GM13977 (cell line): ENCODE results near the gene CDC5L.

Source experiments
- DNase-seq: peaks from one replicate; pipeline ENCODE4 v3.0.0; 2012; ENCODE audit warnings: low spot score
- CTCF ChIP-seq: IDR thresholded peaks from 2 replicates; pipeline ENCODE4 v1.5.1; 2012; ENCODE audit warnings: mild to moderate bottlenecking, control low read depth; ENCODE audit not compliant: insufficient read depth; ENCODE audit errors: extremely low read depth, missing control alignments
- in situ Hi-C: fragments of 300-500 bp; cut with MboI; formaldehyde crosslinking; loops from one replicate; pipeline ENCODE4 v1.12.0; 2022; ENCODE audit warnings: low sequenced_read_pairs, low pct_unique_long_range_greater_than_20kb, mixed read lengths, inconsistent platforms; ENCODE audit not compliant: unreplicated experiment

CDC5L gene

DNA sequence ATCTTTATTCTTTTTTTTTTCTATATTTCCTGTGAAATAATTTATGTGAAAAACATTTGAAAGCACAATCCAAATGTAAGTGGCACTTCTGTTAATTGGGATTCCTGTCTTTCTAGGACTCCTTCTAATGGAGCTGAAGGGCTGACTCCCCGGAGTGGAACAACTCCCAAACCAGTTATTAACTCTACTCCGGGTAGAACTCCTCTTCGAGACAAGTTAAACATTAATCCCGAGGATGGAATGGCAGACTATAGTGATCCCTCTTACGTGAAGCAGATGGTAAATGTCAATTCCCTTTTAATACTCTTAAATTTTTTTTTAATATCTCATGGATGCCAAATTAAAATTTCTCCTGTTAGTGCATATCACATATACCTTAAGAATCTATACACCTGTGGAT lies 35.0 kb downstream of the CDC5L start:
- no peak for DNase-seq
- in situ Hi-C loops: no loop called here
- no peak for TF ChIP-seq CTCF

DNA sequence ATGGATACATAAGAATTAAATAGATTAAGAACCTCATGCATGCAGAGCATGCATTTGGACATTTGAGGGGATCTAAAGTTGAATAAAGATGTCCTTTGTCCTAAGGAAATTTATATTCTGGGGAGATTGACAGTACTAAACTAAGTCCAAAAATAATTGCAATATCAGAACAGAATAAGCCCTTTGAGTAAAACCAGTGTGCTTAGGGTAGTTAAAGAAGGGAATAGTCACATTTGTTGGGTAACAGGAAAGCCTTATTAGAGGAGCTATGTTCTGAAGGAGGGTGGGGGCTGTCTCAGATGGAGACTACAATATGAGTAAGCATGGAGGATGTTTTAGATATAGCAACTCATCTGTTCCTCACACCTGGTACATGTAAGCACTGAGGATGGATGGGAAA lies 35.8 kb downstream of the CDC5L start:
- no peak for DNase-seq
- no peak for TF ChIP-seq CTCF
- in situ Hi-C loops: no loop called here

- in situ Hi-C loops: no loop called here
- DNase-seq: no peak
- no peak for TF ChIP-seq CTCF
These were observed 38.4 kb downstream of the CDC5L start for GRCh38 chr6:44425951-44426350.

- in situ Hi-C loops: no loop called here
- TF ChIP-seq CTCF: no peak
- DNase-seq: no peak
These were observed 41.2 kb downstream of the CDC5L start for GRCh38 chr6:44428682-44429081.

DNA sequence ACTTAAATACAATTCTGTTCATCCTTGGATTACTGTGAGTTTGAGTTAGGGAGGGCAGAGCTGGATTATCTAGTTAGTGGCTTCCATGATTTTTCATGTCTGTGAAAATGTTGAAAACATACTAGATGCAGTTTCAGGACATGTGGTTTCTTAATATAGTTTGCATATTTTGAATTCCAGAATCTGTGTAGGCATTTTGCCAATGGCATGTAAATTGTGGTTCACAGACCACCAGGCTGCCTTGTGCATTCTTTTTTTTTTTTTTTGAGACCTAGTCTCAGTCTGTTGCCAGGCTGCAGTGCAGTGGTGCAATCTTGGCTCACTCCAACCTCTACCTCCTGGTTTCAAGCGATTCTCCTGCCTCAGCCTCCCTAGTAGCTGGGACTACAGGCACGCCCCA lies 42.8 kb downstream of the CDC5L start:
- in situ Hi-C loops: no loop called here
- no peak for TF ChIP-seq CTCF
- DNase-seq: no peak

GRCh38 chr6:44431118-44431725 lies 43.7 kb downstream of the CDC5L start:
- TF ChIP-seq CTCF: peak; percentile 72
- peak; percentile 20 for DNase-seq
- in situ Hi-C loops: no loop called here

GRCh38 chr6:44432227-44432626 lies 44.7 kb downstream of the CDC5L start:
- in situ Hi-C loops: no loop called here
- no peak for TF ChIP-seq CTCF
- no peak for DNase-seq
